ENCODE data around the gene SLC9A9.

DNA sequence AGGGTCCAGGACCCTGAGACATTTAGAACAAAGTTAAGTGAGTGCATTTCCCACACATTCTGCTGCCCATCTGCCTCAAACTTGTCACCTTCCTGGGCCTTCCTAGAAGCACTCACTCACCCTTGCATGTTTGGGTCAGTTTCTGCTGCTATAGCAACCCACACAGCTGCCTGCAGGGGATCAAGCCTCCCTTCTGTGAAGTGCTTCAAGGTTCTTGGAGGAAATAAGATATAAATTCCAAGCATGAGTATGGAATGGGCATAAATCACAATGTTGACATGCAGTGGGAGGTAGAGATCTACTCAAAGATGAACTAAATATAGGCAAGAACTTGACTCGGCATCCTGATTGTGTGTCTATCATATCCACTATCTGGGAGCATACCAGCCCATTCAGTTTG lies 140.4 kb downstream of the SLC9A9 start:
- TF ChIP-seq CTCF (IDR thresholded peaks at IDR 0.05) (no peak), POLR2A (IDR thresholded peaks at IDR 0.05; ENCODE audit: low read depth) (no peak)

All from esophagus muscularis mucosa (tissue), 3 donors.